GM04504 (cell line): ENCODE results near the gene VPS13D.
"Not testable (repeated sequence)": the region's sequence is repeated elsewhere in the genome, so short reads cannot be mapped to it uniquely, and the experiment has no call there.

Source experiments
- DNase-seq: peaks from one replicate; pipeline ENCODE4 v3.0.0-alpha.2; 2012; ENCODE audit warnings: low read depth

The VPS13D gene

DNA sequence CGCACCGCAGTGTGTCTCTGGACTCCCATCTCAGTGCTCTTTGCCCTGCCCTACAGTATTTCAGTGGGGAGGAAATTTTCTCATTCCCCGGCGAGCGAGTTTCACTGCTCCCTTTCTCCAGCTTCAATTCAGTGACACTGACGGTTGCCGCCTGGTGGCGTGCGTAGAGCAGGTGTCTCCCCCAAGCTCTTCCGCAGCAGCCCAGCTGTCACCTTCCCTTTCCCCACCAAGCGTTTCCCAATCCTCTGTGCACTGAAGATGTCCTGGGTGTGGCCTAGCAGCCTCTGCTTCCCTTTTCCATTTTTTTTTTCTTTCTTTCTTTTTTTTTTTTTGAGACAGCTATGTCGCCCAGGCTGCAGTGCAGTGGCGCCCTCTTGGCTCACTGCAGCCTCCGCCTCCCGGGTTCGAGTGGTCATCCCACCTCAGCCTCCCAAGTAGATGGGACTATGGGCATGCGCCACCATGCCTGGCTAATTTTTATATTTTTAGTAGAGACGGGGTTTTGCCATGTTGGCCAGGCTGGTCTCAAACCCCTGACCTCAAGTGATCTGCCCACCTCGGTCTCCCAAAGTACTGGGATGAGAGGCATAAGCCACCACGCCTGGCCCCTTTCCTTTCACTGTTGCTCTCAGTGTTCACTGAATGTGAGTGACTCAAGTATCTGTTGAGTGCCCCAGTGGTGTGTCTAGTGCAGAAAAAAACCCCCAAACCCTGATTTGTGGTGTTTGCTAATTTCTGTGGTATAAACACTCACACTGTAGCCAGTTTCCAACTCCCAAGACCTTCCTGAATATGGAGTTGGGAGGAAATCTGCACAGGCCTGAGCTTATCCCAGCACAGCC is 33.0 kb upstream of the VPS13D start:
- no peak for DNase-seq

DNA sequence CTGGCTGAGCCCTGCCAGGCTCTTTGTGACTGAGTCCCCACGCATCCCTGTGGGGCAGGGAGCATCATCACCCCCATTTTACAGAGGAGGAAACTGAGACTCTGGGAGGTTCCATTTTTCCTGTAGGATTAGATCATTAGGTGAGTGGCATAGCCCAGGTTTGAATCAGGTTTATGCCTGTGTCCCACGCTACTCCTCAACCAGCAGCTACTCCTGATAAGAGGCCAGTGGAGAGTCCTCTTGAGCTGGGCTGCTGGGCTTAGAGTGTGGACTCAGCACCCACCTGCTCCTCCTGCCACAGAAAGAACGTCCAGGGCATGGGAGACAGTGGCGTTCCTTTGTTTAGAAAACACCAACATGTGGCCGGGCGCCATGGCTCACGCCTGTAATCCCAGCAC is 32.3 kb upstream of the VPS13D start:
- no peak for DNase-seq

DNA sequence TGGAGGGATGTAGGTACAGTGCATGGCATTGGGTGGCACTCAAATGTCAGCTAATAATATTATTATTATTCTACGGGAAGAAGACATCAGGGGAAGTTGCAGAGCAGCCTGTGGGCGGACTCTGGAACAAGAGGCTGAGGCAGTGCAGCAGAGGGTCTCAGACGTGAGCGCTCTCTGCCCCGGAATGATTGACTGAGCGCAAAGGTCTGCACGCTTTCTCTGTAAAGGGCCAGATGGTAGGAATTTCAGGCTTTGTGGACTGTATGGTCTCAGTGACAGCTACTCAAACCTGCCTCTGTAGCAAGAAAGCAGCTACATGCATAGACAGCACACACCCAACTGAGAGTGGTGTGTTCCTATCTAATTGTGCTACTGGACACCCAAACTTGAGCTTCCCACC is 29.6 kb upstream of the VPS13D start:
- DNase-seq = no peak

DNA sequence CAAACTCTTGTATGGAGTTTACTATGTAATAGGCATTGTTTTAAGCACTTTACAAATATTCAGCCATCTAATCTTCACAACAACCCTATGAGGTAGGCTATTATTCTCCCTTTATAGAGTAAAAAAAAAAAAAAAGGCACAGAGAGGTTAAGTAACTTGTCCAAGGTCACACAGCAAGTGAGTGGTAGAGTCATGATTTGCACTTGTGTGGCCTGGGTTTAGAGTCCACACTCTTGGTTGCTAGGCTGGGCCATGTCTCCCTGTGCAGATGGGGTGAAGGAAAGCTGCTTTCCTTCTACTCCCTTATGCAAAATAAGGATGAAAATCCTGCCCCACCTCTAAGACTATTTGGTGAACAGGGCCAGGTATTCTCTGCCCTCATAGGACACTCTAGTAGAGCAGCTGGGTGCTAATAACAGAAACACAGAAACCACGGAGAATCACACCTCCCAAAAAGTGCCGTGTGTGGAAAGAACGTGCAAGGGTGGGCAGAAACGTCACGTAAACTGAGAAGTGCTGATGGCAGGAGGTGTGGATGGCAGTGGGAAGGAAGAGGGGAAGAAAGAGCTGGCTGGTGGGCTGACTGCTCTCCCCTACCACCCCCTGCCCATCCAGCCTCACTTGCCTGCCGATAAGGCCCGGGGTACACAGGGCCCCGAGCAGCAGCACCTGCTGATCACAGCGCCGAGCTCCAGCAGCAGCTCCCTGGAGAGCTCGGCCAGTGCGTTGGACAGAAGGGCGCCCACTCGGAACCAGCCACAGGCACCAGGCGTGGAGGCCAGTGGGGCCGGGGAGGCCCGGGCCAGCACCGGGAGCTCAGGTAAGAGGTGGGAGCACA is 28.3 kb upstream of the VPS13D start:
- no peak for DNase-seq

DNA sequence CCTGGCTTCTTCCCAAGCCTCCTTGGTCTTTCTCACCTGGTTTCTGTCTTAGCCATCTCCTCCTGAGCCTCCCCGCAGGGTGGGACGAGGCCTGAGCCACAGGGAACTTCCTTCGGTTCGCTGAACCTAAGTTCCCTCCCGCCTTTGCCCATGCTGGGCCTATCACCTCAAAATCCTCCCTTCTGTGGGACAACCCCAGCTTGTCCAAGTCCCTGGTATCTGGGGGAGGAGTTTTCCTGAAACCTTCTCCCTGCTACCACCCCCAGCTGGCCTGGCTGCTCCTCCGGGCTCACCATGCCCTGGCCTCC is 27.7 kb upstream of the VPS13D start:
- DNase-seq = no peak

DNA sequence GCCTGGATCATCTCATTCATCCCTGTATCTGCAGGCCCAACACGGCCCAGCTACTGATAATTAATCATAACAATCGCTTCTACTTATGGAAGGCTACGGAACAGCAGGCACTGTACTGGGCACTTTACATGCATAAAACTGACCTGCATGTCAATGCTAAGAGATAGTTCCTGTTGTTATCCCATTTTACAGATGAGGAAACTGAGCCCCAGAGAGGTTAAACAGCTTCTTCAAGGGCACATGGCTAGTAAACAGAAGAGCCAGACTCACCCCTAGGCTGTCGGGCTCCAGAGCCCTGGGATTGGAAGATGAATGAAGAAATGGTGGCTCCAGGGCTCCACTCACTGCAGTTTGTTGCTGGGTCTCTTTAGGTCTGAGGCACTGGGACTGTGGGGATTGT is 27.3 kb upstream of the VPS13D start:
- no peak for DNase-seq

DNA sequence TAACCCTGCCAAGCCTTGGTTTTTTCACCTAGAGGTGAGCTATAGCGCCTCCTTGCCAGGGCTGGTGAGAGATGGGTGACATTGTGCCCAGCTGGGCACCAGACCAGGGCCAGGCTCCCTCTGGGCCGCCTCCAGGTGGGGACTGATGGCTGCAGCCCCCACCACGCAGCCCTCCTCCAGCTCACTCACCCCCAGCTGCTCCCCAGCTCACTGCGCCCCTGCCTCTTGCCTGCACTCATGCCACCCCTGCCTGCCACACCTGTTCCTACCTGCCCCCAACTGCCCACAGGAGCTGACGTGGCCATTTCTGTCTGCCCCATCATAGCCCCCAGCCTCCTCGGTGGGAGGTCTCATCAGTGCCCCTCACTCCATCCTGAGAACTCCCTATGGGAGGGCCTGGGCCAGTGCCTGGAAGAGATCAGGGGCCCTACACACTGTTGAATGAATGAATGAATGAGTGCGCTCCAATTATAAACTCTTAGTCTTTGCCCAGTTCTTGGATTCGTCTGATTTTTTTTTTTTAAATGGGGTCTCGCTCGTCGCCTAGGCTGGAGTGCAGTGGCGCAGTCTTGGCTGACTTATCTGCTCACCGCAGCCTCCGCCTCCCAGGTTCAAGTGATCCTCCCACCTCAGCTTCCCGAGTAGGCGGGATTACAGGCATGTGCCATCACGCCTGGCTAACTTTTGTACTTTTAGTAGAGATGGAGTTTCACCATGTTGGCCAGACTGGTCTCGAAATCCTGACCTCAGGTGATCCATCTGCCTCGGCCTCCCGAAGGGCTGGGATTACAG is 26.4 kb upstream of the VPS13D start:
- DNase-seq = no peak

DNA sequence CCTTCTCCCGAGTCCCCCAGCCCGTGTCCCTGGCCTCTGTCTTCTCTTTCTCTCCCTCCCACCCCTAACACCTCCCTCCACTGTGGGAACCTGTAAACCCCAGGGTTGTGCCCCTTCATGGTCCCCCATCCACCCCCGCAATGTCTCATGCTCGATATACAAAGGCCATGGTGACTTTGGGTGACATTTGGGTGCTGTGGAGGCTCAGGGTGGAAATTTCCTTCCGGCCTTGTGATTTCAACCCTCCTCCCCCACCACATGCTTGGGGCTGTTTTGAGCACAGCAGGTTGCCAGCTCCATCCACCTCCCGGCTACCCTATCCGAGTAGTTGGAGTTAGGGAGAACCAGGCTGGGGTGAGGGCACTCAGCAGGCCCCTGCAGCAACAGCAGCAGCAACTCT is 25.7 kb upstream of the VPS13D start:
- DNase-seq = no peak

DNA sequence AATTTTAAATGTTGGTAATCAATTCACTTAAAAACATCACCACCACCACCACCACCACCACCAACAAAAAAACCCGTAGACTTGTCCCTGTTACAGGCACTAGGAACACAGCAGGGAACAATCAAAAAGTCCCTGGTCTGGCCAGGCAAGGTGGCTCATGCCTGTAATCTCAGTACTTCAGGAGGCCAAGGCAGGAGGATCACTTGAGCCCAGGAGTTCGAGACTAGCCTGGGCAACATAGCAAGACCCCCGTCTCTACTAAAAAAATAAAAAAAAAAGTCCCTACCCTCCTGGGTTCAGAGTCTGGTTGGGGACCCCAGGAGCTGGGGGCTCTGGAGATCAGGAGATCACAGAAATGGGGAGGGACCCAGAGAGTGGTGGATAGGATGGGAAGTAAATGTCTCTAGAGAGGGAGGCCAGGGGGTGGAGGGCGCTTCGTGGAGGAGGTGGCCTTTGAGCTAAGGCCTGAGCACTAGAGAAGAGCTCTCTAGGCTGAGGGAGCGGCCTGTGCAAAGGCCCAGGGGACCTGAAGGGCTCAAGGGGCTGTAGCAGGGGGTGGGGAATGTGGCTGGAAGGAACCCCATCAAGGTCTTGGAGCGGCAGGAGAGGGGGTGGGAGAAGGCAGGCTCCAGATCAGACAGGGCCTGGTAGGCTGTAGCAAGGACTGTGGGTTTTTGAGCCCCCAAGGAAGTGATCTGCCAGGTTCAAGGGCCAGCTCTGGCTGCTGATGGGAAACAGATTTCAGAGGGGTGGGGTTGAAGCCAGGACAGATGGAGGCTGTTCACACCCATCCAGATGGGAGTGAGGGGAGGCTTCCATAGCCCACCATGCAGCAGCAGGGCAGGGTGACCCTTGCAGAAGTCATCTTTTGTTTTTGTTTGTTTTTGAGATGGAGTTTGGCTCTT is 24.8 kb upstream of the VPS13D start:
- DNase-seq = no peak

DNA sequence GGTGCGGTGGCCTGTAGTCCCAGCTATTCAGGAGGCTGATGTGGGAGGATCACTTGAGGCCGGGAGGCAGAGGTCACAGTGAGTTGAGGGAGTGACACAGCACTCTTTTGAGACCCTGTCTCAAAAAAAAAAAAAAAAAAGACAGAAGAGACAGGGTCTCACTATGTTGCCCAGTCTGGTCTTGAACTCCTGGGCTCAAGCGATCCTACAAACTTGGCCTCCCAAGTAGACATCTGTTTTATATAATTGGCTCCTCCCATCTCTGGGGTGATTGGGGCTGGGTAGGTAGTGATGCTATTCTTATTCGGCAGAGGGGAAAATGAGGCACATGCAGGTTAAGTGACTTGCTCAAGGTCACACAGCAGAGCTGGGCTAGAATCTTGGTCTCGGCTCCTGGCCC is 23.6 kb upstream of the VPS13D start:
- DNase-seq = no peak

DNA sequence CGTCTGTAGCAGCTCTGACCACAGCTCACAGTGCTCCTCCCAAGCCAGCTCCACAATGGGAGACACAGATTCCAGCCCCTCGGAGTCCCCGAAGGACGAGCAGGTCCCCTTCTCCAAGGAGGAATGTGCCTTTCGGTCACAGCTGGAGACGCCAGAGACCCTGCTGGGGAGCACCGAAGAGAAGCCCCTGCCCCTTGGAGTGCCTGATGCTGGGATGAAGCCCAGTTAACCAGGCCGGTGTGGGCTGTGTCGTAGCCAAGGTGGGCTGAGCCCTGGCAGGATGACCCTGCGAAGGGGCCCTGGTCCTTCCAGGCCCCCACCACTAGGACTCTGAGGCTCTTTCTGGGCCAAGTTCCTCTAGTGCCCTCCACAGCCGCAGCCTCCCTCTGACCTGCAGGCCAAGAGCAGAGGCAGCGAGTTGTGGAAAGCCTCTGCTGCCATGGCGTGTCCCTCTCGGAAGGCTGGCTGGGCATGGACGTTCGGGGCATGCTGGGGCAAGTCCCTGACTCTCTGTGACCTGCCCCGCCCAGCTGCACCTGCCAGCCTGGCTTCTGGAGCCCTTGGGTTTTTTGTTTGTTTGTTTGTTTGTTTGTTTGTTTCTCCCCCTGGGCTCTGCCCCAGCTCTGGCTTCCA is 22.9 kb upstream of the VPS13D start:
- DNase-seq = no peak

DNA sequence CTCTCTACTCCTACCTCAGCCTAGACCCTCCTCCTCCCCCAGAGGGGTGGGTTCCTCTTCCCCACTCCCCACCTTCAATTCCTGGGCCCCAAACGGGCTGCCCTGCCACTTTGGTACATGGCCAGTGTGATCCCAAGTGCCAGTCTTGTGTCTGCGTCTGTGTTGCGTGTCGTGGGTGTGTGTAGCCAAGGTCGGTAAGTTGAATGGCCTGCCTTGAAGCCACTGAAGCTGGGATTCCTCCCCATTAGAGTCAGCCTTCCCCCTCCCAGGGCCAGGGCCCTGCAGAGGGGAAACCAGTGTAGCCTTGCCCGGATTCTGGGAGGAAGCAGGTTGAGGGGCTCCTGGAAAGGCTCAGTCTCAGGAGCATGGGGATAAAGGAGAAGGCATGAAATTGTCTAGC is 21.6 kb upstream of the VPS13D start:
- DNase-seq = no peak

DNA sequence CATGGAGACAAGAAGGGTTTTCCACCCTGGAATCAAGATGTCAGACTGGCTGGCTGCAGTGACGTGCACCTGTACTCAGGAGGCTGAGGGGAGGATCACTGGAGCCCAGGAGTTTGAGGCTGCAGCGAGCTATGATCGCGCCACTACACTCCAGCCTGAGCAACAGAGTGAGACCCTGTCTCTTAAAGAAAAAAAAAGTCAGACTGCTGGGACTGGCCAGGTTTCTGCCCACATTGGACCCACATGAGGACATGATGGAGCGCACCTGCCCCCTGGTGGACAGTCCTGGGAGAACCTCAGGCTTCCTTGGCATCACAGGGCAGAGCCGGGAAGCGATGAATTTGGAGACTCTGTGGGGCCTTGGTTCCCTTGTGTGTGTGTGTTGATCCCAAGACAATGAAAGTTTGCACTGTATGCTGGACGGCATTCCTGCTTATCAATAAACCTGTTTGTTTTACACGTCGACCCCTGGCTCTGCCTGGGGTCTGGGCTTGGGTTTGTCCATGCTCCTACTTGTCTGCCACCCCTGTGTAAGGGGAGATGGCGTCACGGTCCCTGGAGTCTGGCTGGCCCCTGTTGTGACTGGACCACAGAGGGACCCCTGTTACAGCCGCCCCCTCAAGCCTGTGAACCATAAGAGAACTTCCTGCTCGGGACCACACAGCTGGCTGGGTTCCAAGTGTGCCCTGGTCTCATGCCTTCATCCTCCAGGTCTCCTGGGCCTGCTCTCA is 20.9 kb upstream of the VPS13D start:
- peak; percentile 52 for DNase-seq

DNA sequence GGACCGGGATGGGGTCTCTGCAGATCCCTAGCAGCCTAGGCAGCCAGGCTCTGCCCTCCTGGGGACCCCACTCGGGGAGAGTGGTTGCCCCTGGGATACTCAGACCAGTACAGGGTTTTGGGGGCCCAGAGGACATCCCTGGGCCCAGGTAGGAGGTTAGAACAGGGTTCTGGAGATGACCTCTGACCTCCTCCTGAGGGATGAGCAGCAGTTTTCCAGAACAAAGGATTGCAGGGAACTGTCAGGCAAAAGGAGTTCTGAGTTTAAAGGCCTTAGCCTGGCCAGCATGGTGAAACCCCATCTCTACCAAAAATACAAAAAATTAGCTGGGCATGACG is 20.4 kb upstream of the VPS13D start:
- DNase-seq = no peak

DNA sequence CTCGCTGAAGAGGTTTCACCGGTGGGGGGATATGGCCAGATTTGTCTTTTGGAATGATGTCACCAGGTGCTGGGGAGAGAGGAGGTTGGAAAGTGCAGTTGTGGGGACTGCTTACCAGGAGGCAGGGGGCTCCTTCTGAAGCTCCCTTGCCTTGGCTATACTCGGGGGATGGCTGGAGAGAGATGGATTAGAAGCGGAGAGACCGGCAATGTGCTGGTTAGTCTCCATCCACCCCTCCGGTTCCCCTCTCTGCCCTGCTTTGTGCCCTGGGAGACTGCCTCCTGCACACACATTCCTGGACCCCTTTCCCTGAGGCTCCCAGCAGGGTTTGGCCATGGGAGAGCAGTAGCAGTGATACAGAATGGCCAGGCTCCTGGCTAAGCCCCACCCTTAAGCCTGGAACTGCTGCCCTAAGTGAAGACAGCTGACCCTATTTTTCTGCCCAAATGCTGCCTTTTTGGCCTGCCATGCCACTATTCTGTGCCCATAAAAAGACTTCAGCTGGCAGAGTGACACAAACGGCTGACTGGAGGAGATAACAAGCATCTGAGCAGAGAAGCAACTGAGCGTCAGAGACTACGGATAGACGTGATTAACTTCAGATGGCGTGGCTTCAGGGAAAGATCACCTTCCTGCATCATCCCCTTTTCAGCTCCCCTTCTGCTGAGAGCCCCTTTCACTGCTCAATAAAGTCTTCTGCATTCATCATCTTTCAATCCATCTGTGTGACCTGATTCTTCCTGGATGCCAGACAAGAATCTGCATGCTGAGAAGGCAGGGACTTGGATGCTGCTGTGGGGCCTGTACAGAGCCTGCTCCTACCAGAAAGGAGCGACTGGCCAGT is 14.5 kb upstream of the VPS13D start:
- no peak for DNase-seq

DNA sequence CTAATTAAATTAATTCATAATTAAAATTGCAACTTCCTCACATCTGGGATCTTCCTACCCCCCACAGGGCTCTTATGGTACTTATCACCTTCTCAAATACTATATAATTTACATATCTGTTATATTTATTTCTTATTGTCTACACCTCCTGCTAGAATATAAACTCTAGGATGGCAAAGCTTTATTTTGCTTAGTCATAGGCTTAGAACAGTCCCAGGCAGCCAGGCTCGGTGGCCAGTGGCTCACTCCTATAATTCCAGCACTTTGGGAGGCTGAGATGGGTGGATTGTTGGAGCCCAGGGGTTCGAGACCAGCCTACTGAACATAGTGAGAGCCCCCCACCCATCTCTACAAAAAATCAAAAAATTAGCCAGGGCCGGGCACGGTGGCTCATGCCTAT is 10.0 kb upstream of the VPS13D start:
- no peak for DNase-seq

DNA sequence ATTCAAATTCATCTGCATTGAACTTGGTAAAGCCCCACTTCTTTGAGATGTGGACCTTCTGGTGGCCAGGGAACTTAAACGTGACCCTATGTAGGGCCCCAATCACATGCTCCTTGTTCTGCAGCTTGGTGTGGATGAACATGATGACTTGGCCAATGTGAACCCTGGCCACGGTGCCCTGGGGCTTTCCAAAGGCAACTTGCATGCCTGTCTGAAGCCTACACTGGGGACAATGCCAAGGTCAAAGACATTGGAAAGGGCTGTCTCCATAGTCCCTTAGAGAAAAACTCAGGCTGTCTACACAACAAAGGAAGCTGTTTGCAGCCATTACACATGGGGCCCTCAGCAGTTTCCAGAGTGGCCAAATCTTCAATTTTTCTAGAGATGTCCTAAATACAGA is 8.9 kb upstream of the VPS13D start:
- DNase-seq = no peak

DNA sequence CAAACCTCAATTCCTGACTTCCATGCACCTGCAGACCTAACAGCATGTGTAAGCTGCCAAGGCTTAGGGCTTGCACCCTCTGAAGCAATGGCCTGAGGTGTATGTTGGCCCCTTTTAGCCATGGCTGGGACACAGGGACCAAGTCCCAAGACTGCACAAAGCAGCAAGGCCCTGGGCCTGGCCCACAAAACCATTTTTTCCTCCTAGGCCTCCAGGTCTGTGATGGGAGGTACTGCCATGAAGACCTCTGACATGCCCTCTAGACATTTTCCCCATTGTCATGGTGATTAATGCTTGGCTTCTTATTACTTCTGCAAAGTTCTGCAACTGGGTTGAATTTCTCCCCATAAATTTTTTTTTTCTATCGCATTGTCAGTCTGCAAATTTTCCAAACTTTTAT is 7.1 kb upstream of the VPS13D start:
- DNase-seq = not testable (repeated sequence)

DNA sequence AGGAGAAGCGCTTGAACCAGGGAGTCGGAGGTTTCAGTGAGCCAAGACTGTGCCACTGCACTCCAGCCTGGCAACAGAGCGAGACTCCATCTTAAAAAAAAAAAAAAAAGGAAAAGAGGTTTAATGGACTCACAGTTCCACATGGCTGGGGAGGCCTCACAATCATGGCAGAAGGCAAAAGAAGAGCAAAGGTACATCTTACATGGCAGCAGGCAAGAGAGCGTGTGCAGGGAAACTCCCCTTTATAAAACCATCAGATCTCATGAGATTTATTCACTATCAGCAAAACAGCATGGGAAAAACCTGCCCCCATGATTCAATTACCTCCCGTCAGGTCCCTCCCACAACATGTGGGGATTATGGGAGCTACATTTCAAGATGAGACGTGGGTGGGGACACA is 5.7 kb upstream of the VPS13D start:
- not testable (repeated sequence) for DNase-seq

DNA sequence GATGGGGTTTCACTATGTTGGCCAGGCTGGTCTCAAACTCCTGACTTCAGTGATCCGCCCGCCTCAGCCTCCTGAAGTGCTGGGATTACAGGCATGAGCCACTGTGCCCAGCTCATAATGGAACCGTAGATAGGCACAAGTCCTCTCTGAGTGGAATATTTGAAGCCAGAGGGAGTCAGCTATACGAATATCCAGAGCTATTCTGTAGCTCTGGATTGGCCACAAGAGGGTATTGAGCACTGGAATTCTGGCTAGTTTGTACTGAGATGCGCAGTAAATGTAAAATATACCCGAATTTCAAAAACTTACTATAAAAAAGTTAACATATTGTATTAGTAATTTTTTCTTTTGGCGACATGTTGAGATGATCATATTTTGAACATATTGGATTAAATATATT is 851 bp upstream of the VPS13D start:
- DNase-seq = no peak
